ENCODE data around the gene SLA2.

The SLA2 gene

GRCh38 chr20:36634342-36634741 lies 11.7 kb downstream of the SLA2 start:
- peaks cover 6% of the 10 kb centered on the region for H3K4me1 Mint-ChIP-seq

DNA sequence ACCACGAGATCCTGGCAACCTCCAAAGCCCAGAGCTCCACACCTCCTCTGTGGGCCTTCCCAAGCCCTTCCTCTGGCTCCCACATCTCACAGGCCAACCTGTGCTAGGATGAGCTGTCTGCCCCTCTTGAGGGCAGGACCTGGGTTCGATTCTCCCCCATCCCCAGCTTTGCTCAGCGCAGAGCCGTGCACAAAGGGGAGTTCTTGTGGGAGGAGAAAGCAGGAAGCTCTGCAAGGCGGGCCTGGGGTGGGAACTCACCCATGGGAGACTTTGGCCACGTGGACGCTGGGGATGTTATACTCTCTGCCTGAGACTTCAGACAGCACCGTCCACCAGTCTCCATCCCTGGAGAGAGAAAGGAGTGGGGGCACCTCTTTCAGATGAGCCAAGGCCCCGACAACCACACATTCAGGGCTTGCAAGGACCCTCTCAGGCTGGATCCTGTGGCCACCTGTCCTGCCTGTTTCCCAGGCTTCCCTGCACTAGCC lies 12.7 kb downstream of the SLA2 start:
- ATAC-seq (ENCODE audit: low read depth) = no peak
- H3K4me1 Mint-ChIP-seq = peaks cover 6% of the 10 kb centered on the region

More at GRCh38 chr20:36634342-36634741, 11.7 kb downstream of the SLA2 start:
- DNase-seq (ENCODE audit: low spot score in 2 of 2) = no peak
- H3K36me3 Mint-ChIP-seq = peaks cover 3% of the 10 kb centered on the region
- no peaks in the 10 kb centered on the region for H3K9me3 Mint-ChIP-seq
- peak overlapping the region; percentile 9 for H3K27ac Mint-ChIP-seq
- H3K4me3 Mint-ChIP-seq = no peak overlapping the region
- no peak for ATAC-seq (ENCODE audit: low read depth)
- no peaks in the 10 kb centered on the region for H3K27me3 Mint-ChIP-seq

GRCh38 chr20:36632487-36633284 lies 13.3 kb downstream of the SLA2 start:
- Mint-ChIP-seq H3K4me3 (no peak overlapping the region), H3K4me1 (peaks cover 6% of the 10 kb centered on the region), H3K27me3 (no peaks in the 10 kb centered on the region), H3K36me3 (peaks cover 3% of the 10 kb centered on the region), H3K9me3 (no peaks in the 10 kb centered on the region), H3K27ac (no peak overlapping the region)
- no peak for ATAC-seq (ENCODE audit: low read depth)
- DNase-seq (ENCODE audit: low spot score in 2 of 2) = no peak

More for the DNA sequence above, 12.7 kb downstream of the SLA2 start:
- H3K4me3 Mint-ChIP-seq = no peak overlapping the region
- H3K27ac Mint-ChIP-seq = no peak overlapping the region
- H3K9me3 Mint-ChIP-seq = no peaks in the 10 kb centered on the region
- peaks cover 3% of the 10 kb centered on the region for H3K36me3 Mint-ChIP-seq
- H3K27me3 Mint-ChIP-seq = no peaks in the 10 kb centered on the region
- DNase-seq (ENCODE audit: low spot score in 2 of 2) = no peak

DNA sequence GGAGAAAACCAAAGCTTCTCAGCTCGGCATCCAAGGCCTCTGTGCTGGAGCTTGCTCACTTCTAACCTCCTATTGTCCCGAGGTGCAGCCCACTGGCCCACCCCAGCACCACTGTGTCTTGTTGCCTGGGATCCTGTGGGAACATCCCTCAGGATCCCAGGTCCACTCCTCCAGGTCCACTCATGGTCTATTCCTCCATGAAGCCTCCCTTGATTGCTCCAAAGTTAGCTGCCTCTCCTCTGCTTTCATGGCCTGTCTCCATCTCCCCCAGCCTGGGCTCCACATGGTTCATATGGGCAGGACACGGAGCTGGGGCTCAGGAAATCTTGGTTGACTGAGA lies 13.9 kb downstream of the SLA2 start:
- Mint-ChIP-seq H3K9me3 (no peaks in the 10 kb centered on the region), H3K4me3 (no peak overlapping the region), H3K27ac (no peak overlapping the region), H3K36me3 (peaks cover 3% of the 10 kb centered on the region), H3K4me1 (peaks cover 6% of the 10 kb centered on the region), H3K27me3 (no peaks in the 10 kb centered on the region)
- DNase-seq (ENCODE audit: low spot score in 2 of 2) (no peak), ATAC-seq (ENCODE audit: low read depth) (no peak)

DNA sequence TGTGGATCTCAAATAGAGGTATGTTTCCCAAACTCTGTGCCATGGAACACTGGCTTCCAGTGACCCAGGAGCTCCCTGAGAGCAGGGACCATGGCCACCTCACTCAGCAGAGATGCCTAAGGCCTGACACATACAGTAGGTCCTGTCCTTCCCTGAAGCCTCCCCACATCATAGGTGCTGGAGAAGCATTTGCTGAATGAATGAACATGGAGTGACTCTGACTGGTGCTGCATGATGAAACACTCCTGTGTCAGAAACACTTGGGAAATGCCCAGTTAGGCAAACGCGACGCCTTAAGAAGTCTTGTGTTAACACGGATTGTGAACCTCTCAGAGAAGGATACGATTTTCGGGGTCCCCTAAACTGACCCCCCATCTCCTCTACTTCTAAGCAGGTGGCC lies 14.3 kb downstream of the SLA2 start:
- Mint-ChIP-seq H3K4me1 (peaks cover 8% of the 10 kb centered on the region), H3K4me3 (no peak overlapping the region), H3K27me3 (no peaks in the 10 kb centered on the region), H3K27ac (no peak overlapping the region), H3K9me3 (no peaks in the 10 kb centered on the region), H3K36me3 (peaks cover 3% of the 10 kb centered on the region)
- DNase-seq (ENCODE audit: low spot score in 2 of 2) (no peak), ATAC-seq (ENCODE audit: low read depth) (no peak)

DNA sequence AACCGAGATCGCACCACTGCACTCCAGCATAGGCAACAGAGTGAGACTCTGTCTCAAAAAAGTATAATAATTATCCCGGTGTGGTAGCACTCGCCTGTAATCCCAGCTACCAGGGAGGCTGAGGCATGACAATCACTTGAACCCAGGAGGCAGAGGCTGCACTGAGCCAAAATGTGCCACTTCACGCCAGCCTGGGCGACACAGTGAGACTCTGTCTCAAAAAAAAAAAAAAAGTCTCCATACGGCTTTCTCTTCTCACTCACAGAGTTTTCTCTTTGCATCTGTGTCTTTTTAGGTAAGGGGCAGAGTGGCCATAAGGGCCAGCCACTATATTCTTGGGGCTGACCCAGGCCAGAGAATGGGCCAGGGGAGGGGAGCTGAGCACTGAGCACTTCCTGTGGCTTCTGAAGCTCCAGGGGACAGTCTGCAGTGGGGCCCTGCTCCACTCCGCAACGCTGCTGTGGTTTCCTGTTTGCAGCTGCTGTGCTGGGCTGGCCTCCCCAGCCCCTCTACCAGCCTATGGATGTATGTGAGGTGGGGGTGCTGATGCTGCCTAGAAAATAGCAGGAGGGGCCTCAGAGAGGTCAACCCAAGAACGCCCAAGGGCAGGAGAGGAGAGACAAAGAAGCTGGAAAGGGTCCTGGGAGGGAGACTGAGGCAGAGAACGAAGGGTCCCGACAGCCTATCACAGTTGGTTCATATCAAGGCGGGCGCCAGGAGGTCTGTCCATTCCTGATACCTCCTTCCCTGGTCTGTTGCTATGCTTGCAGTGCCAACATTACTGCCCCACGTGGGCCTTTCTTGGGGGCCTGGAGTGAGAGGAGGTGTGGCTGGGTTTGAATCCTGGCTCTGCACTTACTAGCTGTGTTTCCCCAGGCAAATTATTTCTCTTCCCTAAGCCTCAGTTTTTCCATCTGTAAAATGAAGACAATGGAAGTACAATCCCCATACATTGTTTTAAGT lies 16.0 kb downstream of the SLA2 start:
- no peaks in the 10 kb centered on the region for H3K27me3 Mint-ChIP-seq
- no peak overlapping the region for H3K27ac Mint-ChIP-seq
- DNase-seq (ENCODE audit: low spot score in 2 of 2) (no peak), ATAC-seq (ENCODE audit: low read depth) (peak; percentile 54)
- H3K4me3 Mint-ChIP-seq = peak overlapping the region; percentile 11
- H3K4me1 Mint-ChIP-seq = peaks cover 8% of the 10 kb centered on the region
- no peaks in the 10 kb centered on the region for H3K9me3 Mint-ChIP-seq
- H3K36me3 Mint-ChIP-seq = no peaks in the 10 kb centered on the region

GRCh38 chr20:36628076-36628475 lies 17.9 kb downstream of the SLA2 start:
- H3K27ac Mint-ChIP-seq = no peak overlapping the region
- no peaks in the 10 kb centered on the region for H3K36me3 Mint-ChIP-seq
- no peaks in the 10 kb centered on the region for H3K27me3 Mint-ChIP-seq
- no peak for DNase-seq (ENCODE audit: low spot score in 2 of 2)
- no peak for ATAC-seq (ENCODE audit: low read depth)
- peaks cover 8% of the 10 kb centered on the region for H3K4me1 Mint-ChIP-seq
- no peak overlapping the region for H3K4me3 Mint-ChIP-seq
- H3K9me3 Mint-ChIP-seq = no peaks in the 10 kb centered on the region

GRCh38 chr20:36624944-36625324 lies 21.1 kb downstream of the SLA2 start:
- Mint-ChIP-seq H3K36me3 (peaks cover 4% of the 10 kb centered on the region), H3K27ac (no peak overlapping the region), H3K9me3 (no peaks in the 10 kb centered on the region), H3K27me3 (no peaks in the 10 kb centered on the region), H3K4me1 (peaks cover 6% of the 10 kb centered on the region), H3K4me3 (no peak overlapping the region)
- DNase-seq (ENCODE audit: low spot score in 2 of 2) (no peak), ATAC-seq (ENCODE audit: low read depth) (no peak)

DNA sequence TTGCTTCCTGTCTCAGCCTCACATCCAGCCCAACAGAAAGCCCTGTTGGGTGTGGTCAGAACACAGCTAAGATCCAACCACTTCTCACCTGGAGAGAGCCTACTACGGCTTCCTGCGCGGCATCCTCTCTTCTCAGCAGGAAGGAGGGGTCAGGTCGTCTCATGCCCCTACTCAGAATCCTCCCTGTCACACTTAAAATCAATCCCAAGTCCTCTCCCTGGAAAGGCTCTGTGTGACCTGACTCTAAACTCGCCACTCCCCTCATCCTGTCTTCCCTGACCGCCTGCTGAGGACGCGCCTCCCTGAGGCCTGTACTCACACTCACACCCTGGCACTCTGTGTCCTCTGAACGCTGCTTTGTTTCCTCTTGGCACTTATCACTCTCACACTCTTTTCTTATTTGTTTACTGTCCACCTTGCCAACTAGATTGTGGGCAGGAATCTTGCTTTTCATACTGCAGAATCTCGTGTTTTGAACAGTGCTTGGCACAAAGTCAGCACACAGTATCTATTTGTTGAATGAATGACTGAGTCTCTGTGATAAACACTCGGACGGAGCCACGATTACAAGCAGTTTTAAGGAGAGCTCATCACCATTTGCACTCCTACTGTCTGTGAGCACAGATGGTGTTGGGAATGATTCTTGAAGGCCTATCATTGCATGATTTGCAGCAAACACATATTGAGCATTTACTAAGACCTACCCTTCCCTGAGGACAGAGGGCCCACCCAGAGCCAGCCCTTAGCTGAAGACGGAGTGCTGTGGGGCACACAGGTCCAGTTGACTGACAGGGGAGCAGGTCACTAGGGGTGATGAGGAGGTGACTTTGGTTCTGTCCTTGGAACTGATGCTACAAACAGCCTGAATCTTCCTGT lies 21.7 kb downstream of the SLA2 start:
- ATAC-seq (ENCODE audit: low read depth) (no peak), DNase-seq (ENCODE audit: low spot score in 2 of 2) (no peak)
- Mint-ChIP-seq H3K27ac (no peak overlapping the region), H3K4me3 (no peak overlapping the region), H3K9me3 (no peaks in the 10 kb centered on the region), H3K4me1 (peaks cover 2% of the 10 kb centered on the region), H3K27me3 (no peaks in the 10 kb centered on the region), H3K36me3 (peaks cover 4% of the 10 kb centered on the region)

DNA sequence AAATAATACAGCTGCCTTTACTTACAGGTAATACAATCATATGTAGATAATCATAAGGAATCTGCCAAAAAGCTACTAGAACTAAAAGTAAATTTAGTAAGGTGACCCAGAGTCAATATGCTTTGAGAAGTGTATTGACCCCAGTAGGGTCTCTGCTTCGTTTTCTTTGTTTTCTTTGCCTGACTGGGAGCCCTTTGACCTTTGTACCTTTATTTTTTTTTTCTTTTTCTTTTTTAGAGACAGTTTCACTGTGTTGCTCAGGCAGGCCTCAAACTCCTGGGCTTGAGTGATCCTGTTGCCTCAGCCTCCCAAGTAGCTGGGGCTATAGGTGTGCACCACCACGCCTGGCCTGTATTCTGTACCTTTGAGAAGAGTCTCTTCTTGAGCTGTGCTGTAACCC lies 22.6 kb downstream of the SLA2 start:
- Mint-ChIP-seq H3K27ac (no peak overlapping the region), H3K36me3 (peaks cover 4% of the 10 kb centered on the region), H3K27me3 (no peaks in the 10 kb centered on the region), H3K4me1 (peaks cover 2% of the 10 kb centered on the region), H3K4me3 (no peak overlapping the region), H3K9me3 (no peaks in the 10 kb centered on the region)
- ATAC-seq (ENCODE audit: low read depth) (no peak), DNase-seq (ENCODE audit: low spot score in 2 of 2) (no peak)

GRCh38 chr20:36620917-36621316 lies 25.1 kb downstream of the SLA2 start:
- no peaks in the 10 kb centered on the region for H3K9me3 Mint-ChIP-seq
- ATAC-seq (ENCODE audit: low read depth) = no peak
- DNase-seq (ENCODE audit: low spot score in 2 of 2) = no peak
- H3K27ac Mint-ChIP-seq = no peak overlapping the region
- no peaks in the 10 kb centered on the region for H3K4me1 Mint-ChIP-seq
- H3K36me3 Mint-ChIP-seq = peaks cover 4% of the 10 kb centered on the region
- H3K4me3 Mint-ChIP-seq = no peak overlapping the region
- H3K27me3 Mint-ChIP-seq = no peaks in the 10 kb centered on the region

DNA sequence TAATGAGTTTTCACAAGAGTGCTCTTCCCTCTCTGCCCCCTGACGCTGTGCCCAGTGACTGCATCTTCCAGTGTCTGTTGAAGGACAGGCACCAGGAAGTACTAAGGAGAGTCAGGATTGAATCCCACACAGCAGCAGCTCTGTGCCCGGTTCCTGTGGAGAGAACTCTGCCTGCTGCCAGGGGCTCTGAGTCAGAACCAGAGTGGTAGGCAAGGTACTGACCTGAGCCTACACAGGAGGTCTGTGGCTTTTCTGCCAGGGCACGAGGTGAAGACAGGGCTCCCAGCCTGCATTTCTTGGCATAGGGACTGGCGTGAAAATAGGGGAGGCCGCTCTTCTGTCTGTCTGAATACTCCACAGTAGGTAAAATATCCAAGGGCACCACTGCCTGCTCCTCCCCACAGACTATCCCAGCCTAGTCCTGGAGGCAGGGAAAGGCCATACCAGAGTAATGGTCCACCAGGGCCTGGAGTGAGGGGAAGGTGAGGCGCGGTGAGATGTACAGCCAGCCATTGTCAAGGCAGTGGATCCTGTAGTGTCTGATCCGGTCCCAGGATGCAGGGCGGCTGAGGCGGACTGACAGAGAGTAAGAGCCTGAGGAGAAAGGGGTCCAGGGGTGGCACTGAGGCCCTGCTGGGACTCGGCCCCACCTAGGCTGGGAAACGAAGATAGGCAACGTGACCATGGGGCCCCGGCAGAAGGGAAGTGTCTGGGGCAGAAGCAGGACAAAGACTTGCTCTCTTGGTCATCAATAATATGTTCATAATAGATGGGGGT lies 31.0 kb downstream of the SLA2 start:
- no peak for DNase-seq (ENCODE audit: low spot score in 2 of 2)
- Mint-ChIP-seq H3K4me3 (no peak overlapping the region), H3K4me1 (peaks cover 3% of the 10 kb centered on the region), H3K27ac (no peak overlapping the region), H3K27me3 (no peaks in the 10 kb centered on the region), H3K36me3 (peaks cover 5% of the 10 kb centered on the region), H3K9me3 (no peaks in the 10 kb centered on the region)
- no peak for ATAC-seq (ENCODE audit: low read depth)

GRCh38 chr20:36613974-36614373 lies 32.0 kb downstream of the SLA2 start:
- Mint-ChIP-seq H3K27me3 (no peaks in the 10 kb centered on the region), H3K36me3 (peaks cover 8% of the 10 kb centered on the region), H3K9me3 (no peaks in the 10 kb centered on the region), H3K27ac (no peak overlapping the region), H3K4me3 (no peak overlapping the region), H3K4me1 (peaks cover 3% of the 10 kb centered on the region)
- DNase-seq (ENCODE audit: low spot score in 2 of 2) = no peak
- no peak for ATAC-seq (ENCODE audit: low read depth)

Data from memory B cell (primary cell).